Adrenal gland (tissue), 5 donors: ENCODE results near the gene DKK1.

Experiments
- POLR2A ChIP-seq, 2 donors: fragments of 450-650 bp; IDR thresholded peaks; one replicate each; pipeline ENCODE4 v1.6.1; 2017; ENCODE audit warnings: antibody characterized with exemption in 2 of 2, mild to moderate bottlenecking in 2 of 2, moderate library complexity in 1 of 2
- TF ChIP-seq, protein P1 (sequence below), 6 experiments: fragments of 450-650 bp in 4 of 6; fragments of 200-600 bp in 2 of 6; sonication (generic) in 1 of 6; IDR thresholded peaks; 1 replicate in 5 of 6; 2 replicates in 1 of 6; pipeline versions ENCODE4 v1.5.1 to v1.8.0; 2016 to 2021; ENCODE audit warnings: antibody characterized with exemption in 6 of 6, mild to moderate bottlenecking in 2 of 6, moderate library complexity in 1 of 6
- donor health status: DM: no; HTN: no; CAD: no.

DNA sequence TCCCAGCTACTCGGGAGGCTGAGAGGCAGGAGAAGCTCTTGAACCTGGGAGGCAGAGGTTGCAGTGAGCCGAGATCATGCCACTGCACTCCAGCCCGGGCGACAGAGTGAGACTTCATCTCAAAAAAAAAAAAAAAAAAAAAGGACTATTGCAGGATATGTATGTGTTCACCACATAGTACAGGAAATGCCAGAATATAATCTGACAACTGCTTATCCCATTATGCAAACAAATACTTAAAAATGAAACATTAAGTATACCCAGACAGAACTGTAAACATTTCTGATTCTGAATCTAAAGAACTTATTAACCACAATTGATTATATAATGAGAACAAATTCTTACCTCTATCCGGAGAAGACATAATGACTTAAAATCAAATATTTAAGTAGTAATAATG is 18.7 kb downstream of the DKK1 start:
- TF ChIP-seq POLR2A (IDR thresholded peaks at IDR 0.05), result no peak
- TF ChIP-seq, protein P1, sequence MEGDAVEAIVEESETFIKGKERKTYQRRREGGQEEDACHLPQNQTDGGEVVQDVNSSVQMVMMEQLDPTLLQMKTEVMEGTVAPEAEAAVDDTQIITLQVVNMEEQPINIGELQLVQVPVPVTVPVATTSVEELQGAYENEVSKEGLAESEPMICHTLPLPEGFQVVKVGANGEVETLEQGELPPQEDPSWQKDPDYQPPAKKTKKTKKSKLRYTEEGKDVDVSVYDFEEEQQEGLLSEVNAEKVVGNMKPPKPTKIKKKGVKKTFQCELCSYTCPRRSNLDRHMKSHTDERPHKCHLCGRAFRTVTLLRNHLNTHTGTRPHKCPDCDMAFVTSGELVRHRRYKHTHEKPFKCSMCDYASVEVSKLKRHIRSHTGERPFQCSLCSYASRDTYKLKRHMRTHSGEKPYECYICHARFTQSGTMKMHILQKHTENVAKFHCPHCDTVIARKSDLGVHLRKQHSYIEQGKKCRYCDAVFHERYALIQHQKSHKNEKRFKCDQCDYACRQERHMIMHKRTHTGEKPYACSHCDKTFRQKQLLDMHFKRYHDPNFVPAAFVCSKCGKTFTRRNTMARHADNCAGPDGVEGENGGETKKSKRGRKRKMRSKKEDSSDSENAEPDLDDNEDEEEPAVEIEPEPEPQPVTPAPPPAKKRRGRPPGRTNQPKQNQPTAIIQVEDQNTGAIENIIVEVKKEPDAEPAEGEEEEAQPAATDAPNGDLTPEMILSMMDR (IDR thresholded peaks at IDR 0.05), result no peak
